Measurements from ENCODE around the gene TMEM174.

GRCh38 chr5:73151766-73152410 is 21.1 kb upstream of the TMEM174 start:
- TF ChIP-seq POLR2A (IDR thresholded peaks at IDR 0.05) (no peak), CTCF (IDR thresholded peaks at IDR 0.05) (no peak)

All from breast epithelium (tissue), 3 donors.